ENCODE results near the gene P2RX1.

P2RX1 gene

DNA sequence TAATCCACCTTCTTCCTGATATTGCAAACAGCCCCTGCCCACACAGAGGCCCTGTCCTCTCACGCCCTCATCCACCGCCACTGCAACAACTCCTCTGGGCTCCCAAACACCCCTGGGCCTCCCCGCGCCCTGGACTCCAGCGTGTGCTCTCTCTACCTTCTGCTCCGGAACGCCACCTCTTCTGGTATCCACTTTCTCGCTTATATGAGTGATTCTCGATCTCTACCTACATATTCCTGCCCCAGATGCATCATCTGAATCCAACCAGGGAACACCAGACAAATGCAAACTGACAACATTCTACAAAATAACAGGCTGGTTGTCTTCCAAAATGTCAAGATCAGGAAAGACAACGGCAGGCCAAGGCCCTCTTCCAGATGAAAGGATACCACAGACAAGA lies 42.4 kb downstream of the P2RX1 start:
- TF ChIP-seq, protein P1, sequence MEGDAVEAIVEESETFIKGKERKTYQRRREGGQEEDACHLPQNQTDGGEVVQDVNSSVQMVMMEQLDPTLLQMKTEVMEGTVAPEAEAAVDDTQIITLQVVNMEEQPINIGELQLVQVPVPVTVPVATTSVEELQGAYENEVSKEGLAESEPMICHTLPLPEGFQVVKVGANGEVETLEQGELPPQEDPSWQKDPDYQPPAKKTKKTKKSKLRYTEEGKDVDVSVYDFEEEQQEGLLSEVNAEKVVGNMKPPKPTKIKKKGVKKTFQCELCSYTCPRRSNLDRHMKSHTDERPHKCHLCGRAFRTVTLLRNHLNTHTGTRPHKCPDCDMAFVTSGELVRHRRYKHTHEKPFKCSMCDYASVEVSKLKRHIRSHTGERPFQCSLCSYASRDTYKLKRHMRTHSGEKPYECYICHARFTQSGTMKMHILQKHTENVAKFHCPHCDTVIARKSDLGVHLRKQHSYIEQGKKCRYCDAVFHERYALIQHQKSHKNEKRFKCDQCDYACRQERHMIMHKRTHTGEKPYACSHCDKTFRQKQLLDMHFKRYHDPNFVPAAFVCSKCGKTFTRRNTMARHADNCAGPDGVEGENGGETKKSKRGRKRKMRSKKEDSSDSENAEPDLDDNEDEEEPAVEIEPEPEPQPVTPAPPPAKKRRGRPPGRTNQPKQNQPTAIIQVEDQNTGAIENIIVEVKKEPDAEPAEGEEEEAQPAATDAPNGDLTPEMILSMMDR (IDR thresholded peaks at IDR 0.05; ENCODE audit: low read depth, low read length) = no peak
- no peak overlapping the region for H3K4me3 ChIP-seq (ENCODE audit: low read depth, low read length)

- TF ChIP-seq, protein P1 (IDR thresholded peaks at IDR 0.05; ENCODE audit: low read depth, low read length) = no peak
- no peak overlapping the region for H3K4me3 ChIP-seq (ENCODE audit: low read depth, low read length)
These were observed 45.4 kb downstream of the P2RX1 start for GRCh38 chr17:3870871-3871306.

- H3K4me3 ChIP-seq (ENCODE audit: low read depth, low read length) = no peak overlapping the region
- TF ChIP-seq, protein P1 (IDR thresholded peaks at IDR 0.05; ENCODE audit: low read depth, low read length) = no peak
These were observed 48.7 kb downstream of the P2RX1 start for GRCh38 chr17:3867606-3868005.

DNA sequence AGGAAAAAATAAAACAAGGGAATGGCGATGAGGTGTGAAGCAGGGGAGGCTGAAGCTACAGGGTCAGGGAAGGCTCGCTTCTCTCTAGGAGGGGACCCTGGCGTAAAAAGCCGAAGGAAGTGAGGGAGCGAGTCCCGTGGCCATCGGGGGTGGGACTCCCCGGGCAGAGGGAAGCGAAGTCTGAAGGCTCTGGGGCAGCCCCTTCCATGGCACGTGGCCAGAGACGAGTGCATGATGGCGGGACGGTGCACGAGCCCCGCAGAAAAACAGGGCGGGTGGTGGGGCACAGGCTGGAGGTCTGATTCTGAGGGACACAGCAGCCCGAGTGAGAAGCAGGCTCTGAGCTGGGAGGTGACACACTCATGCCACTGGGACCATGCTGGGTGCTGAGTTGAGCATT lies 49.2 kb downstream of the P2RX1 start:
- TF ChIP-seq, protein P1 (IDR thresholded peaks at IDR 0.05; ENCODE audit: low read depth, low read length) = no peak
- H3K4me3 ChIP-seq (ENCODE audit: low read depth, low read length) = no peak overlapping the region

DNA sequence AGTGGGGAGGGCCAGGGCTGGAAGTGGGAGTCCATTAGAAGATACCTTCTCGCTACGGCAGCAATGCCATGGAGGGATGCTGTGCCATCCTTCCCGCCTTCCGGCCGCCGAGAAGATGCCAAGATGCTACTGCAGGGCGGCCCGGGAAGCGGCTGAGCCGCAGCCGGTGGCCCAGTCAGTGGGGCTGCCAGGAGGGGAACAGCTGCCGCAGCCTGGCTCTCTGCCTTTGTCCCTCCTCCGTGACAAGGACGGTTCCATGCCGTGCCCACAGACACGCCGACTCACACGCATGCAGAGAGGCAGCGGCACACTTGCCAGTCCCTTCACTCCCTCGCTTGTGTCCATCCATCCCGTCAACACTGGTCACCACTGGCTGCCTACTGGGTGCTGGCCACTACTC lies 50.0 kb downstream of the P2RX1 start:
- TF ChIP-seq, protein P1 (IDR thresholded peaks at IDR 0.05; ENCODE audit: low read depth, low read length) = no peak
- H3K4me3 ChIP-seq (ENCODE audit: low read depth, low read length) = no peak overlapping the region

GRCh38 chr17:3865176-3865575 lies 51.1 kb downstream of the P2RX1 start:
- TF ChIP-seq, protein P1 (IDR thresholded peaks at IDR 0.05; ENCODE audit: low read depth, low read length) = no peak
- no peak overlapping the region for H3K4me3 ChIP-seq (ENCODE audit: low read depth, low read length)

GRCh38 chr17:3864534-3864933 lies 51.7 kb downstream of the P2RX1 start:
- TF ChIP-seq, protein P1 (IDR thresholded peaks at IDR 0.05; ENCODE audit: low read depth, low read length) = no peak

More at GRCh38 chr17:3864534-3864933, 51.7 kb downstream of the P2RX1 start:
- no peak overlapping the region for H3K4me3 ChIP-seq (ENCODE audit: low read depth, low read length)
